Brain microvascular endothelial cell (primary cell): ENCODE results near the gene FRMD3.

Experiments used
- DNase-seq: peaks from one replicate; pipeline ENCODE4 v3.0.0-alpha.2; 2020
- H3K27ac ChIP-seq: fragments of 250-450 bp; sonication (Bioruptor Pico); 2 replicates; pipeline ENCODE4 v1.5.1; 2020; ENCODE audit warnings: mild to moderate bottlenecking, moderate library complexity
- H3K27me3 ChIP-seq: fragments of 250-450 bp; sonication (Bioruptor Pico); replicated peaks from 2 replicates; pipeline ENCODE4 v1.5.1; 2020; ENCODE audit warnings: mild to moderate bottlenecking
- H3K36me3 ChIP-seq: fragments of 250-450 bp; sonication (Bioruptor Pico); replicated peaks from 2 replicates; pipeline ENCODE4 v1.5.1; 2020; ENCODE audit warnings: mild to moderate bottlenecking
- H3K4me3 ChIP-seq: 2 replicates; pipeline ENCODE4 v1.5.1; 2011; ENCODE audit warnings: low read depth, mild to moderate bottlenecking, control low read depth, low read length, moderate library complexity
- in situ Hi-C: cut with HindIII; loops from 2 replicates; pipeline ENCODE4 v1.10.0; 2017; ENCODE audit warnings: low sequenced_read_pairs, low pct_ligation_motif_present
- TF ChIP-seq, protein P1 (sequence below): IDR thresholded peaks from 2 replicates; pipeline ENCODE4 v1.5.1; 2011; ENCODE audit warnings: low read depth, mild to moderate bottlenecking, moderate library complexity, low read length, control low read depth, inconsistent platforms; ENCODE audit errors: missing control alignments

Gene FRMD3

DNA sequence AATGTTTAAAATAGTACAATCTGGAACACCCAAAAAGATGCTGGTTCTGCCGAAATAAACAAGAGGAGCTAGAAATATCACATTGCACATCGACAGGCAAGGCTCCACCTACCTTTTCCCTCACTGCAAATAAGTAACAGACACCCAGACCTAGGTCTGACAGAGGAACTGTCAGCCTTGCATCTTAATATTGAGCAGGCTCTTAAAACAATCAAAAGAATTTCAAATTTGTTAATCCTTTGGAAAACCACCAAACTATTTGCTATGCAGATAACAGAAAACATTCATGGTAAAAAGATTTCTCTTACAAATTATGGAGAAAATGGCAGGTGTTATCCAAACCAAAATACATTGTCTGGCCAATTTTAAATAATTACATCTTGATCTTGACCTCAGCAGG lies 71.3 kb downstream of the FRMD3 start:
- TF ChIP-seq, protein P1, sequence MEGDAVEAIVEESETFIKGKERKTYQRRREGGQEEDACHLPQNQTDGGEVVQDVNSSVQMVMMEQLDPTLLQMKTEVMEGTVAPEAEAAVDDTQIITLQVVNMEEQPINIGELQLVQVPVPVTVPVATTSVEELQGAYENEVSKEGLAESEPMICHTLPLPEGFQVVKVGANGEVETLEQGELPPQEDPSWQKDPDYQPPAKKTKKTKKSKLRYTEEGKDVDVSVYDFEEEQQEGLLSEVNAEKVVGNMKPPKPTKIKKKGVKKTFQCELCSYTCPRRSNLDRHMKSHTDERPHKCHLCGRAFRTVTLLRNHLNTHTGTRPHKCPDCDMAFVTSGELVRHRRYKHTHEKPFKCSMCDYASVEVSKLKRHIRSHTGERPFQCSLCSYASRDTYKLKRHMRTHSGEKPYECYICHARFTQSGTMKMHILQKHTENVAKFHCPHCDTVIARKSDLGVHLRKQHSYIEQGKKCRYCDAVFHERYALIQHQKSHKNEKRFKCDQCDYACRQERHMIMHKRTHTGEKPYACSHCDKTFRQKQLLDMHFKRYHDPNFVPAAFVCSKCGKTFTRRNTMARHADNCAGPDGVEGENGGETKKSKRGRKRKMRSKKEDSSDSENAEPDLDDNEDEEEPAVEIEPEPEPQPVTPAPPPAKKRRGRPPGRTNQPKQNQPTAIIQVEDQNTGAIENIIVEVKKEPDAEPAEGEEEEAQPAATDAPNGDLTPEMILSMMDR, result no peak
- no peak overlapping the region for H3K4me3 ChIP-seq
- no peaks in the 10 kb centered on the region for H3K36me3 ChIP-seq
- no peak overlapping the region for H3K27ac ChIP-seq
- DNase-seq, result no peak
- in situ Hi-C loops, result no loop called here
- no peaks in the 10 kb centered on the region for H3K27me3 ChIP-seq

DNA sequence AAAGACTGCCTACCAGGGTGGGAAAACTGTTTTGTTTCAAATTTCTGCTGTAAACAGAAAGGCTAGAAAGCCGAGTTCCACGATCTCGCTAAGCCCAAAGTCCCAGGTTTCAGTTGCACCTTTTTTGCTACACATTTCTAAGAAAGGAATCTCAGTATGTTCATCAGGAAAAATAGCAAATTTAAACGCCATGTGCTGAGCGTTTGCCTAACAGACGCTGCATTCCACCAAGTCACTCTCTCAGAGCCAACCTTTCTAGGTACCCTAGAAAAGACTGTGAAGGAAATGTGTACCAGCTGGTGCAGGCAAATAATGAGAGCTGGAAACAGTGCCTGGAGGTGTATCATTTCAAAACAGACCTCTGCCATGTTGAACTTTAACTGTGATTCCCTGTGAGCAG lies 71.8 kb downstream of the FRMD3 start:
- H3K36me3 ChIP-seq, result no peaks in the 10 kb centered on the region
- H3K27ac ChIP-seq, result no peak overlapping the region
- TF ChIP-seq, protein P1, result no peak
- DNase-seq, result no peak
- in situ Hi-C loops, result no loop called here
- H3K4me3 ChIP-seq, result no peak overlapping the region
- no peaks in the 10 kb centered on the region for H3K27me3 ChIP-seq

DNA sequence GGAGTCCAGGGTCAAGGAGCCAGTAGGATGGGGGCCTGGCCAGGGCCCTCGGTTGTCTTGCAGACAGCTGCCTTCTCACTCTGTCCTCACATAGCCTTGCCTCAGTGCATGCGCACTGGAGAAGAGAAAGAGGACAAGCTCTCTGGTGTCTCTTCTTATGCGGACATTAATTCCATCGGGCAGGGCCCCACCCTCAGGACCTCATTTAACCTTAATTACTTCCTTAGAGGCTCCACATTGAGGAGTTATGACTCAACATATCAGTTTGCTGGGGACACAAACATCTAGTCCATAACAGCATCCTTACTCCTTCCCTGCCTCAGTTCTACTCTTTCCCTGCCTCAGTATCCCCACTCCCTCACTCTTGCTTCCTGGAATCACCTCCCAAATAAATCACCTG lies 78.4 kb downstream of the FRMD3 start:
- TF ChIP-seq, protein P1, result no peak
- no peak overlapping the region for H3K4me3 ChIP-seq
- DNase-seq, result no peak
- in situ Hi-C loops, result no loop called here
- H3K36me3 ChIP-seq, result no peaks in the 10 kb centered on the region
- H3K27me3 ChIP-seq, result no peaks in the 10 kb centered on the region
- no peak overlapping the region for H3K27ac ChIP-seq

DNA sequence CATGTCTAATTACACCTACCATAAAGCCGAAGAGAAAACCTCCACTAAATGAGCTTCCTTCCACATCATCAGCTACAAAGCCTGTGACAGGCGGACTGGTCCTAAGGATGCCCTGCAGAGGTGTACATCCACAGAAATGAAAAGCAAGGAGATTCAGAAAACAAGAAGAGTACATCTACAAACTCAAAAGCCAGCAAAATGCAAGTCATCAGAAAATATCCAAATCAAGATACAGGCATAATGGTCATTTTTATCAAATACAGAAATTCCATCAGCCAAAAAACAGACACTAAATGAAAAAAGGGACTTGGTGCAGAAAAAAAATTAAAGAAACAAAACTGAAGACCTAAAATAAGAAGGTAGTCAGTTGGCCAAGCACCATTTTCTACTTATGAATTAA lies 79.7 kb downstream of the FRMD3 start:
- TF ChIP-seq, protein P1, result no peak
- DNase-seq, result no peak
- in situ Hi-C loops, result no loop called here
- Histone ChIP-seq H3K4me3 (no peak overlapping the region), H3K27ac (no peak overlapping the region), H3K36me3 (no peaks in the 10 kb centered on the region), H3K27me3 (no peaks in the 10 kb centered on the region)

DNA sequence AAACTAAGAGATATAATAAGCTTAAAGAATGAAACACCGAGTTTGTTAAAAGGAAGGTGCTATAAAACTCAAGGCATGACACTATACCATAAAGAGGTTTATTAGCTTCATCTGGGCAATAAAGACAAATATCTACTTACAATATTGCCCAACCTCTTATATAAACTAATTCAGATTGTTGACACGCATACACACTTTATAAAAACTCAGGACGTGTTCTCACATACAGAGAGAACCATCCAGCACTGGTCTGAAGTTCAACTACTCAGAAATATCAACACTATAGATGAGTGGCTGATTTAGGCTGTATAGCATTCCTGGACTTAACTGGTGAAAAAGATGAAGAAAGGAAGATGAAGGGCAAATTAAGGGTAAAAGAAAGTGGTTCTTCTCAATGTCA lies 81.2 kb downstream of the FRMD3 start:
- TF ChIP-seq, protein P1, result no peak
- H3K27me3 ChIP-seq, result no peaks in the 10 kb centered on the region
- no peak overlapping the region for H3K27ac ChIP-seq
- in situ Hi-C loops, result no loop called here
- no peak for DNase-seq
- H3K4me3 ChIP-seq, result no peak overlapping the region
- H3K36me3 ChIP-seq, result no peaks in the 10 kb centered on the region

DNA sequence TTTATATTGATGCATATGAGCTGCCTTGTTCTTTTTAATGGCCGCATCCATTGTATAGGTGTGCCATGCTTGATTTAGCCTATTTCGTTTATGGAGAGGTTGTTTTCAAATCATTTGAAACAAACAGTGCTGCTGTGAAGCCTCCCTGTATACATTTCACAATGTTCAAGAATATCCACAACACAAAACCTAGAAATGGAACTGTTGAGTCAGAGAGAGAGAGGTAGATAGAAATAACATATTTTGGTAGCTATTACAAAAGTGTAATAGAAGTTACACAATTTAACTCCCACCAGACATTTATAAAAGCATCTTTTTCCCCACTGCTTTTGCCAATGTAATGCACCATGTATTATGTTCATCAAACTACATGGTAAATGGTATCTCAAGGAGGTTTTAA lies 82.0 kb downstream of the FRMD3 start:
- no peak overlapping the region for H3K27ac ChIP-seq
- H3K27me3 ChIP-seq, result no peaks in the 10 kb centered on the region
- TF ChIP-seq, protein P1, result no peak
- no peaks in the 10 kb centered on the region for H3K36me3 ChIP-seq
- no peak overlapping the region for H3K4me3 ChIP-seq
- in situ Hi-C loops, result no loop called here
- no peak for DNase-seq
